SW480 (cell line): ENCODE data around the gene SECISBP2.

ENCODE experiments used
- DNase-seq: peaks from one replicate; pipeline ENCODE4 v3.0.0-alpha.2; 2016; ENCODE audit warnings: low spot score

SECISBP2 gene

GRCh38 chr9:89347651-89348050, 29.4 kb downstream of the SECISBP2 start:
- no peak for DNase-seq

GRCh38 chr9:89349607-89350006, 31.3 kb downstream of the SECISBP2 start:
- no peak for DNase-seq

DNA sequence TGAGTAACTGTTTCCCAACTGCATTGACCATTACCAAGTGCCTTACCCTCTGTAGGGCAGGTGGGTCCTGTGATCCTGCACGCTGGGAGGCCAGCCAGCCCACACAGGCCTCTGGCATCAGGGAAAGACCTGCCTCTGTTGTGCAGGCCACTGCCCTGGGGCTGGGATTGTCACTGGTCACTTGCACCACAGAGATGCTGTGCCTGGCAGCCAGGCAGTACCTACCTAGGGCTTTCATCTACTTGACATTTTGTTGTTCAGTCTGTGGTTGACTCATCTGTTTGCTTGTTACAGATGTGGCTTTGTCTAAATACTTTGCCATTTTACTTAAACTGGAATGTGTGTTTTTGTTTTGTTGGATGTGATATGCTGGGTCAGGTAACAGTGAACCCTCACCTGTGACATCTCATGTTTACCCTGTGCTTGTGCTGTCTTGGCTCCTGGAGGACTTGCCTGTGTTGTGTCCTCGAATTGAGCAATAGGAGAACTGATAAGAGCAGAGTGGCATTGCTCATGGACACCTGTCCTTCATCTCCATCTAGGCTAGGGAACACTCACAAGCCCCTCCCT, 32.8 kb downstream of the SECISBP2 start:
- DNase-seq, result no peak

- DNase-seq, result no peak
These were observed 33.4 kb downstream of the SECISBP2 start for GRCh38 chr9:89351584-89352300.

DNA sequence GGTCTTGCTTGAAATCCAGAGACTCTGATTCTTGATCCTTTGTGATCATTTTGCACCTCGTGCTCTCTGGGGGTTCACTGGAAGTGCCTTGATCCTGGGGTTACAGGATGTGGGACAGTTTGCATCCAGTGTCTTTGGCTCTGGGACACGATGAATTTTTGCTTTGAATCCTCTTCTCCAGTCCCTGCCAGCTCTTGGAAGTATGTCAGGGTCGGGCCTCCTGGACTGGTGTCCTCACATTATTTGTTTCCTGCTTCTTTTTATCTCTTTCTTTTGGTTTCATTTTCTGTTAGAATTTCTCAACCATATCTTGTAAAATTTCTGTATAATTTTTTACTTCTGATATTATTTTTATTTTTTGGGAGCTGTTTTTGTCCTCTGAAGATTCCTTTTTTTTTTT, 34.2 kb downstream of the SECISBP2 start:
- DNase-seq, result no peak

DNA sequence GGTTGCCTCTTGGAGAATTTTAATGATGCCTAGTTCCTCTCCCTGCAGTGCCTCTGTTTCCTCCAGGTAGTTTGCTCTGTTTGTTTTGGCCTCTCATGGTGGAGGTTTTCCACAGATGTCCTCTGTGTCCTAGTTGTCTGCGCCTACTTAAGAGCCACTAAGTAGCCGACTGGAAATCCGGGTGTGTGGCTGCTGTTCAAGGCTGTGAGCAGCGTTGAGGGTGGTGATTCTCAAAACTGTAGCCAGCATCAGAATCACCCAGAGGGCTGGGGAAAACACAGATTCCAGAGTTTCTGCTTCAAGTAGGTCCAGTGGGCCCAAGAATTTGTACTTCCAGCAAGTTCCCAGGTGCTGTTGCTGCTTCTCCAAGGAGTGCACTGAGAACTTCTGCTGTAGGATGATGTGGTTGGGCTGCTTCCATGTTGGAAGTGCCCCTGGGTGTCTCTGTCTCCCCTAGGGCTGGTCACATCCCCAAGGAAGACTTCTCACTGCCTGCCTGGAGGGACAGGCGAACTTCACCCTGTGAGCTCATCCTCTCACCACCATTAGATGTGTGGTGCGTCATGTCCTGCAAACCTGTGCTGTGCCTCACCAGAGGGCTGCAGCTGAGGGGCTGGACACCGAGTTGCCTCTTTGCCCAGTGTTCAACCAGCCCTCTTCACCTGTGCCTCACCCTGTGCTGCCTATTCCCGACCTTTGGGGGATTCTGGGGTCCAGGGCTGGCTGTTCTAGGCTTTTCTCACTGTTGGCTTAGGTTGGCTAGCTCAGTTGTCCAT, 34.8 kb downstream of the SECISBP2 start:
- no peak for DNase-seq

- no peak for DNase-seq
These were observed 35.7 kb downstream of the SECISBP2 start for GRCh38 chr9:89353989-89354388.

GRCh38 chr9:89354471-89354870, 36.2 kb downstream of the SECISBP2 start:
- DNase-seq, result no peak

GRCh38 chr9:89356782-89357181, 38.5 kb downstream of the SECISBP2 start:
- no peak for DNase-seq

GRCh38 chr9:89357331-89358197, 39.3 kb downstream of the SECISBP2 start:
- no peak for DNase-seq

DNA sequence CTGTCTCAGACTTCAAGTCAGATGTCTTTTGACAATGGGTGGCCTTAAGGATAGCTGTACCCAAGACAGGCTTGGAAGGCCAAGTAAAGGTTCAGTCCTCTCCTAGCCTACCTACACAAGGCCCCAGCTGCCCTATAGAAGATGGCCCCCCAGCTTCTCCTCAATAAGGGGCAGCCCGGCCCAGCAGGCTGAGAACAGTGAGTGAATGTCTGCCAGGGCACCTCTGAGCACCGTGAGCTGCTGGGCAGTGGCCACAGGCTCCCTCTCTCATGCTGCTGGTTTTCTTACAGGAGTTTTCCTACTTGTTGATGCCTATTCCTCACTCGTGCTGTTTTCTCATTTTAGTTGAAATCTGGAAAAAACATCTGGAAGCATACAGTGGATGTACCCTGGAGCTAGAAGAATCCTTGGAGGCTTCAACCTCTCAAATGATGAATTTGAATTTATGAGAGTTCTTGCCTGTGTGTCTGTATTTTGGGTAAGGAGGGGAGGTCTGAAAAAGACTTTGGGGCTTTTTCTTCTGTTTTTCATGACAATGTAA, 40.1 kb downstream of the SECISBP2 start:
- DNase-seq, result no peak

DNA sequence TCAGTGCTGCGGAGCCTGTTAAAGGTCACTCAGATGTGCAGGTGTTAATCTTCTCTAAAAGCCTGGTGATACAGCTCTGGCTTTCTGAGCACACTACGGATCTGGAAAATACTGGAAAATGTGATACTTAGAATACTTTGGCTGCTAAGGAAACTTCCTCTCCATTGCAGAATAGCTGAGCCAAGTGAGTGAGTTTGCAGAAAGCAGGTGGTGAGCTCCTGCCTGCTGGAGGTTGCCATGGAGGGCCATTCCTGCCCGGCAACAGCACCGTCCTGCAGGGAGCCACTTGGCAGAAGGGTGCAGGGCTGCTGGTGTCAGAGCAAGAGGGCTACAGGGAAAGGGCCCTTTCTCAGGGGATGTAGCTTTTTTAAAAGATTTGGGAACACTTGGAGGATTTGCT, 40.7 kb downstream of the SECISBP2 start:
- DNase-seq, result no peak

GRCh38 chr9:89359751-89360261, 41.5 kb downstream of the SECISBP2 start:
- no peak for DNase-seq

- DNase-seq, result no peak
These were observed 42.2 kb downstream of the SECISBP2 start for GRCh38 chr9:89360465-89360864.

GRCh38 chr9:89361031-89361430, 42.7 kb downstream of the SECISBP2 start:
- no peak for DNase-seq

DNA sequence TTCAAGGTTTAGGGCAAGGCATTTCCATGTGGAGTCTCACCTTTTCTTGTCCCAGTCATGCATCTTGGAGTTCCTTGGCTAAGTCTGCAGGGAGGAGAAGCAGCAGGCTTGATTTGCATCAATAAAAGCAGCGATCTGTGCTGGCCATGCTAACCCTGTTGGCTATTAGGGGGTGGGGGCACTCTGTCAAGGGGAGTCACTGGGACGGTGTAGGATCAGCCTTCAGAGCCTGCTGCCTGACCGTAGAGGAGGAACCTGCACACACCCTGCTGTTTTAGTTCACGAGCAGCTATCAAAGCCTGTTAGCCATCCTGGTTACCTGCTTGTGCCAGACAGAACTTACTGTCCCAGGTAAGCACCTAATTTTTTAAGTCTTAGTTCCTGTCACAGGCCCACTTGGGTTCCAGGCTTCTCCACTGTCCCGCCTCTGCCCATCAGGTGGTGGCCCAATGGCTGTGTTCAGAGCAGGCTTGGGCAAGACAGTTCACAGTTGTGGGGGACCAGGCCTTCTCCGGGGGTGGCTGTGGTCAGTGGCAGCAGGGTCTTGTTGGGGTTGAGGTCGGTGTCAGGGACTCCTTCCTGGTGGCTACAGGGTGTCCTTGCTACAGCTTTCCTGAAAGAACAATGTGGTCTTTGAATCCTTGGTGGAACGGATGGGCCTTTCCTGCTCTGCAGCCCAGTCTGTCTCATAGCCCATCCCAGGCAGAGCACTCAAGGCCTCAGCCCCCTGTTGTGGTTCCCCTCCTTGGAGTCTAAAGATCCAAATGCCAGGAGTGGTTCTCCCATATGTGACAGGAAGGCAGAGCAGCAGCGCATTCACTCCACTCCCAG, 43.7 kb downstream of the SECISBP2 start:
- no peak for DNase-seq

DNA sequence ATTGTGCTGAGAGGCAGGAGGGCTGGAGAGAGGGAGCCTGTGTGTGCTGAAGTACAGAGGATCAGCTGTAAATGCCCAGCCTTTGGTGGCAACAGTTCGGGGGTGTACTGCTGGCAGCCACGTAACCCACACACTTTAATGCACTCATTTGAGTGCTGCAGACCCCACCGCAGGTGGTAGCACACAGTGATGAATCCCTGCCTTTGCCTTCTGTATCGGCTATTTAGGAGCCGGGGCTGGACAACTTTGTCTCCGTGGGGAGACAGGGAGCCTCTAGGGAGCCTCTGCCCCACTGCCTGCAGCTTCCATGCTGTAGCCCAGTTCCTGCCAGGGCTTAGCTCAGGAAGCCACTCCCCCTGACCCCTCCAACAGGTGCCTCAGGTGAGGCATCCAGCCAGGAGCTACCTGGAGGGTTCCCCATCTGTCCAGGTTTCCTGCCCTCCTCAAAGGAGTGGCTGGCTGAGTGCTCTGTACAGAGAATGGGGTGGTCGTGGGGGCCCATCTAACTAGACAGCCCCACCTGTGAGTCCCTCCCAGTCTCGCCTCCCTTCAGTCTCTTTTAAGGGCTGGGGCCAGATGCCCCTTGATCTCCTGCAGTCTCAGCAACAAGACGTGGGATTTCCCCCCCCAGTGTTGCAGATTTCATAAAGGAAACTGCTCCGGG, 44.5 kb downstream of the SECISBP2 start:
- DNase-seq, result no peak

GRCh38 chr9:89363311-89363670, 45.0 kb downstream of the SECISBP2 start:
- DNase-seq, result no peak

DNA sequence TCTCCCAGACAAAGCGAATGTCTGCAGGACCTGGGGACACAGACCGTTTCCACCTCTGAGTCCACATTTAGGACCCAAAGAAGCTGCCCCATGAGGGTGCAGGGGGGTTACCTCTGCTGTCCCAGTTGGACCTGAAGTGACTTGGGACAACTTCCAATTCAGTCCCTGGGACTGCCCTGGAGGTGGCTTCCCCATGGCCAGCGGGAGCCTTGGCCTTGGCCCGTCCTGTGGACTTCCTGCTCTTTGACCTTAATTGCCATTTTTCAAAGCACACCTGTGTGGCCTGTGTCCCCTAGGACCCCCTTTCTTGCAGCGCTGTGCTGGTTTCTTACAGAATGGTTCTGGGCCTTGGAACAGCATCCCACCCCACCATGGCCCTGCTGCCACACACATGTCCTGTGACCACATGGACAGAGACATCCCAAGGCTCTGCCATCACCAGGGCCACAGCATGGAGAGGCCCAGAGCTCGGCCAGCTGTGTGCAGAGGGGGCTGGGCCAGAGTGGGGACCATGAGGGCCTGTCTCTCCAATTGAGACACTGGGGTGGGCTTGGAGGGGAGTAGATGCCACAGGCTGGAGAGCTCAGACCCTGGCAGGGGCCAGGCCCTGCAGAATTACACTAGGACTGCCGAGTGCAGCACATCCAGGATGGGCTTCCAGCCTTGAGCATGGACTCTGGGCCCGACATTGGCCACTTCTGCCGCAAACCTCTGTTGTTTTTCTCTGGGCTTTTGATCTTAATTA, 45.8 kb downstream of the SECISBP2 start:
- no peak for DNase-seq
